ENCODE measurements around the gene GALNT2.

Gene GALNT2

GRCh38 chr1:230073371-230074035 lies 6.5 kb downstream of the GALNT2 start:
- no peak for DNase-seq

DNA sequence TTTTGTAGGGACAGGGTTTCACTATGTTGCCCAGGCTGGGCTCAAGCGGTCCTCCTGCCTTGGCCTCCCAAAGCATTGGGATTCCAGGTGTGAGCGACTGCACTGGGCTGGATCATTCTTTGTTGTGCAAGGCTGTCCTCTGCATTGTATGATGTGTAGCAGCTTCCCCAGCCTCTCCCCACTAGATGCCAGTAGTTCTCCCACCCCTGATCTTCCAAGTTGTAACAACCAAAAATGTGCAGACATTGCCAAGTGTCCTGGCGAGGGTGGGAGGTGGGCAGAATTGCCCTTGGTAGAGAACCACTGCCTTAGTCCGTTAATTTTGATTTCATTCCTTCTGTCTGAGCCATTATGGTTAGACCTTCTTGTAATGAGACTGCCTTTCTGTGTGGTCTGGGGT lies 7.2 kb downstream of the GALNT2 start:
- no peak for DNase-seq

- no peak for DNase-seq
These were observed 7.7 kb downstream of the GALNT2 start for GRCh38 chr1:230074762-230075161.

GRCh38 chr1:230076121-230076520 lies 9.1 kb downstream of the GALNT2 start:
- no peak for DNase-seq

- no peak for DNase-seq
These were observed 10.0 kb downstream of the GALNT2 start for GRCh38 chr1:230077011-230077410.

- DNase-seq = no peak
These were observed 10.6 kb downstream of the GALNT2 start for GRCh38 chr1:230077436-230078213.

- DNase-seq = no peak
These were observed 12.4 kb downstream of the GALNT2 start for GRCh38 chr1:230079199-230080024.

- DNase-seq = no peak
These were observed 13.8 kb downstream of the GALNT2 start for GRCh38 chr1:230080822-230081221.

DNA sequence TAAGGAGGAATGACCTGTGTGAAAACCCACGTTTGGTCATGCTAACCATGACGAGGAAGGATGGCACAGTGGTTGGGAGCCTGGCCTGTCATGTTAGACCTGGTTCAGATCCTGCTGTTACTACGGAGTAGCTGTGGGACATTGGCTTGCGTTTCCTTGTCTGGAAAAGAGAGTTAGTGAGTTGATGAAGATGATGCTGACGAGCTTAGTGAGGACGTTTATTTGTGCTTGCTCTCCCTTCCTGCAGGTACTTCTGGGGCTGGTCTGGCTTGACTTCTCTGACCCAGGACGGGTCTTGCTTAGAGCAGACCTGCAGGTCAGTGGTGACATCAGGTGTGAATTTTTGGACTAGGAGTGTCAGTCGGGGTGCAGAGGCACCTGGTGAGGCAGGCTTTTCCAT lies 14.7 kb downstream of the GALNT2 start:
- no peak for DNase-seq

DNA sequence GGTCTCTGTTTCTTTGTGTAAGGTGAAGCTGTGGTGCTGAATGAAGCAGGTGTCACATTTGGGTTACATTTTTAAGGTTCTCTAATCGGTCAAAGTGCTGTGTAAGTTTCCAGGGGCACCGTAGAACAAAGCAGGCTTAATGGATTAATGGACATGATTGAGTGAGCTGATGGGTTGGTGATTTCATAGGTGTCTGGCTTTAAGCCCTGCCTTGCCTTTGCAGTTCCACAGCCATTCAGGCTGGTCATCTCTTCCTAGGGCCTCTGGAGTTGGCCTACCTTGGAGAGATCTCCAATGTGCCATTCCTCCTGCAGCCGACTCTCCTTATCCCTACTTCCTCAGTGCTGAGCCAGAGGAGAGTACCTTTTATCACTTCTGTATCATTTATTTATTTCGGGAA lies 15.2 kb downstream of the GALNT2 start:
- no peak for DNase-seq

GRCh38 chr1:230083053-230083452 lies 16.0 kb downstream of the GALNT2 start:
- no peak for DNase-seq

DNA sequence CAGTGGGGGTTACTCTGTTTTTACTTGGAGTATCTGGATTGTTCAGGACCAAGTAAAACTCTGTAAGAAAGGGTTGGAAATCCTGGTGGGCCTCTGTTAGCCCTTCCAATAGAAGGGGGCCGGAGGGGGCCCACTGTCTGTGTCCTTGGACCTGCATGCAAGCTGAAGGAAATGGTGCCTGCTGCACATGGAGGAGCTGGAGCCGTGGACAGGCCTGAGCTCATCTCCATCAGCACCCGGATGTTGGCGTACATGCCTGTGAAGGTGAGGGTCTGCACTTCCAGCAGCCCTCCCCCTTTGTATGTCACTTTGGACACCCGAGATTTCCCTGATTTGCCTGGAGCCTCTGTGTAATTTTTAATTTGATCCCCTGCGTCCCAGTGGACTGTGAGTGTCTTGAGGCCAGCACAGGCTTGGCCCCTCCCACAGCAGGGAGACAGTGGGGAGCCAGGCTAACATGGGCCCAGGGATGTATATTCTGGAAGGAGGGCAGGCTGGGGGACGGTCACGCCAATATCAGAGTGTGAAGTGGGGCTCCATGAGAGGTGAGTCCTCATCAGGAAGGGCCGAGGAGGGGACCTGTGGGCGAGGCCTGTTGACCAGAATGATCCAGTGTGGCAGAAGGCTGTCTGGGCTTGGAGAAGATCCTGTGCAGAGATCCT lies 16.8 kb downstream of the GALNT2 start:
- DNase-seq = no peak

GRCh38 chr1:230084408-230085177 lies 17.6 kb downstream of the GALNT2 start:
- DNase-seq = peak; percentile 43

- DNase-seq = no peak
These were observed 18.1 kb downstream of the GALNT2 start for GRCh38 chr1:230085178-230085515.

GRCh38 chr1:230086151-230086550 lies 19.1 kb downstream of the GALNT2 start:
- DNase-seq = no peak

DNA sequence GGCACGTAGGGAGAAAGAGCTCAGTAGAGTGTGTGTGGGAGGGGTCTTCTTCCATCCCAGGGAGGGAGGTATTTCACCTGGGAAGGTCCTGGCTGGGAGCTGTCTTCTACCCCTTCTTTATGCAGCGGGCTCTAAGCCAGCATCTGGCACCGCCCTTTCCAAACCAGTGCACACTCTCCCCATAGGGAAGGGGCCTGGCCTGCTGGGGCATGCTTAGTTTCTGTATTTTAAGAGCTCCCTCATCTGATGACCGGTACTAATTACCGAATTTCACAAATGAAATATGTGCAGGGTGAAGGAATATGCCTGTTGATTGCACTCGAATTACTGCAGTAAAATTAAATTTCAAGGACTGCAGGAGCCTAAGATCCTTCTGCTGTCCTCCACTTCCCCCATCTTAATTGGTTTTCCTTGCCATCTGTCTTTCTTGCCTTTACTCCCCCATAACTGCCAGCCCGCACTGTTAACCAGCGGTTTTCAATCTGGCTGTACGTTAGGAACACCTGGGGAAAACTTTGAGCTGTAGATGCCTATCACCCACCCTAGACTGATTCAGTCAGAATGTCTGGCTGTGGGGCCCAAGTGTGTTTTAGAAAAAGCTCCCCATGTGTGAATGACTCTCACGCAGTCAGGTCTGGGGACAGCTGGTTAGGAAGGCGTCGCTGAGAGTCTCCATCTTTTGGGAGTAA lies 20.1 kb downstream of the GALNT2 start:
- no peak for DNase-seq

DNA sequence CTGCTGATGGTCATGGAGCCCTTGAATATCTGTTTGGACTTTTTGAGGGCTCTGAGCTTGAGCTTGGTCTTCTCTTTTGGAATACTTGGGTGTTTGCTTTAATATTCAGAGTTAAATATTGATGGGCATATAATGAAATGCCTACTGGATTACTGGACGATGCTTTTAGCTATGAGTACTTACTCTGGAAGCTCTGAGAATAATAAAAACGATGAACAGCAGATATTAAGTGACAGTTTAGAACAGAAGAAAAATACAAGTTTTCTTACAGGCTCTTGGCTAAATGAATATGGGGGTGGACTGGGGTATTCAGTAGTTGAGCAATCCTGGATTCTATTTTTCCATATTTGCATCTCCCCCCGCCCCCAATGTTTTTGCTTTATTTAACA lies 20.7 kb downstream of the GALNT2 start:
- no peak for DNase-seq

DNA sequence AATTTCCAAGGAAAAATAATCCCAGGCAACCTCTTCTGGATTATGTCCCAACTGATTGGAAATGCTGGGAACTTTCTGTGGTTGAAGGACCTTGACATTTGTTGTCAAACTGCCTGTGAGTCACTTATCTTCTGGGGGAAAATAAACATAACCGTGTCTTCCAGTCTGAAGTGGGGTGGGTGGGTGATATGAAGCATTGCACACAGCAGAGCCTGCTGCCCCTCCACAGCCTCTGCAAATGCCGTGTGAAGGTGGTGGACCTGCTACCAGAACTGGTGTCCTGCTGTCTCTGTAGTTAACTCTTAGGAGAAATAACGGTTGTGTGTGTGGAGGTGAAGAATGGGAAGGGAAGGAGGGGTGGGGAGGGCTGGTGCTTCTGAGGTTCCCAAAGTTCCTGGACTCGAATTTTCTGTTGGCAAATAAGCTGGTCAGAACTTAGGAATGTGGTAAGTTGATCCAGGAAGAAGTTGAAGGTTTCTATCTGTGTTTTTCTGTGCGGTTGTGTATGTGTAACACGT lies 23.2 kb downstream of the GALNT2 start:
- DNase-seq = no peak

DNA sequence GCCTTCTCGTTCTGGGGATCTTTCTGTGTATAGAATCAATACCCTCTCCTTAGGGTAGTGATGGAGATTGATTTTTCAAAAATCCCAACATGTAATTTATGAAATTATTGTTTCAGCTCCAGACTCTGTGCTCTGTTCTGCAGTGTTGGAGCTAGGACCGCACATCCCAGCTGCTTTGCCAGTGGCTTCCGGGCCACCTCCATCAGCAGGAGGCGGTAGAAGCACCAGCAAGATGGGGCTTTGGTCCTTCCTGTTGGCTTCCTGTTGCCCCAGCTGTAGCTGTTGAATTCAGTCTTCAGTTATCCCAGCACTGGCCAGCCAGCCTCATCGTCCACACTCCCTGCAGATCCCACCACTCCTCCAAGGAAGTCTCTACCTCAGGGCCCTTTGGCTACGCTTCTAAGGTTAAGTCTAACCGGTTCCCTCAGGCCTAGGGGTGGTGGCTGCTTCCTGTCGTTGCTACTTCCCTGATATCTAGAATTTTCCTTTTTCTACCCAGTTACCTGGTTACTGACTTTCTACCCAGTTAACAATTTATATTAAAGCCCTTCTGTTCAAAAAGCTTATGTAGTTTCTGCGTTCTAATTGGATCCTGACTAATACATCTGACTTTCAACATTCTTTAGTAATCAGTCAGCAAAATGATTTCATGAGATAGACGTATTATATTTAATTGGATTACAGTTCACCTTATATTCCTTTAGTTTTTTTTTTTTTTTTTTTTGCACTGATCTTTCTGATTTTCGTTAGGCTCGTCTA lies 24.6 kb downstream of the GALNT2 start:
- no peak for DNase-seq

- no peak for DNase-seq
These were observed 27.7 kb downstream of the GALNT2 start for GRCh38 chr1:230094746-230095145.

- DNase-seq = no peak
These were observed 28.9 kb downstream of the GALNT2 start for GRCh38 chr1:230095938-230096337.
